GM21619 (cell line): Measurements from ENCODE around the gene MRGPRF.

Source experiments
- ATAC-seq: cut with Tn5 transposase; IDR thresholded peaks from one replicate; pipeline ENCODE4 v1.9.1; 2021; ENCODE audit not compliant: unreplicated experiment

MRGPRF gene

GRCh38 chr11:68968306-68969250 lies 44.5 kb downstream of the MRGPRF start:
- no peak for ATAC-seq

- ATAC-seq, result no peak
Observed at GRCh38 chr11:68966894-68967780, 45.9 kb downstream of the MRGPRF start.

- ATAC-seq, result no peak
Observed at GRCh38 chr11:68965901-68966853, 46.9 kb downstream of the MRGPRF start.

GRCh38 chr11:68963779-68964178 lies 49.3 kb downstream of the MRGPRF start:
- no peak for ATAC-seq

- ATAC-seq, result no peak
Observed at GRCh38 chr11:68962527-68963250, 50.4 kb downstream of the MRGPRF start.

GRCh38 chr11:68961245-68961644 lies 51.8 kb downstream of the MRGPRF start:
- ATAC-seq, result no peak

GRCh38 chr11:68960294-68961071 lies 52.6 kb downstream of the MRGPRF start:
- ATAC-seq, result no peak

GRCh38 chr11:68959465-68960293 lies 53.4 kb downstream of the MRGPRF start:
- no peak for ATAC-seq

- ATAC-seq, result no peak
Observed at GRCh38 chr11:68958211-68958610, 54.8 kb downstream of the MRGPRF start.

GRCh38 chr11:68956547-68957254 lies 56.3 kb downstream of the MRGPRF start:
- no peak for ATAC-seq

GRCh38 chr11:68956142-68956541 lies 56.9 kb downstream of the MRGPRF start:
- ATAC-seq, result no peak

GRCh38 chr11:68955607-68955958 lies 57.5 kb downstream of the MRGPRF start:
- no peak for ATAC-seq

- no peak for ATAC-seq
Observed at GRCh38 chr11:68954836-68955606, 58.0 kb downstream of the MRGPRF start.
